H9 (cell line): ENCODE measurements around the gene SCGB3A2. TPM values are rescaled to one million over a fixed set of nuclear protein-coding genes. Genes with fewer than 3 reads are reported as not detected.

ENCODE experiments used
- DNase-seq: peaks from one replicate; pipeline ENCODE4 v3.0.0-alpha.2; 2017
- H2AFZ ChIP-seq: one replicate; pipeline ENCODE4 v1.6.1; 2013; ENCODE audit warnings: mild to moderate bottlenecking, low read length, control low read depth, moderate library complexity
- H2AK5ac ChIP-seq: 2 replicates; pipeline ENCODE4 v1.6.1; 2013; ENCODE audit warnings: low read length, control low read depth, mixed read lengths; ENCODE audit not compliant: insufficient read length
- H2BK120ac ChIP-seq: one replicate; pipeline ENCODE4 v1.6.1; 2013; ENCODE audit warnings: low read depth, mild to moderate bottlenecking, low read length, control low read depth, inconsistent platforms; ENCODE audit not compliant: poor library complexity, severe bottlenecking
- H2BK12ac ChIP-seq: 2 replicates; pipeline ENCODE4 v1.6.1; 2013; ENCODE audit warnings: low read length, control low read depth, mixed read lengths, low read depth; ENCODE audit not compliant: insufficient read length
- H2BK15ac ChIP-seq: 2 replicates; pipeline ENCODE4 v1.6.1; 2013; ENCODE audit warnings: low read depth, low read length, control low read depth
- H2BK20ac ChIP-seq: one replicate; pipeline ENCODE4 v1.6.1; 2013; ENCODE audit warnings: low read depth, mild to moderate bottlenecking, low read length, control low read depth, inconsistent platforms; ENCODE audit not compliant: poor library complexity, severe bottlenecking
- H2BK5ac ChIP-seq: 2 replicates; pipeline ENCODE4 v1.6.1; 2013; ENCODE audit warnings: low read length, control low read depth, mixed read lengths; ENCODE audit not compliant: insufficient read length
- H3K14ac ChIP-seq: 2 replicates; pipeline ENCODE4 v1.6.1; 2013; ENCODE audit warnings: low read length, control low read depth; ENCODE audit not compliant: insufficient read depth
- H3K18ac ChIP-seq: 2 replicates; pipeline ENCODE4 v1.6.1; 2013; ENCODE audit warnings: low read depth, mild to moderate bottlenecking, mixed read lengths, low read length, control low read depth; ENCODE audit not compliant: insufficient read length
- H3K23ac ChIP-seq: 2 replicates; pipeline ENCODE4 v1.6.1; 2013; ENCODE audit warnings: low read length, control low read depth, mixed read lengths, low read depth; ENCODE audit not compliant: insufficient read length
- H3K23me2 ChIP-seq: 2 replicates; pipeline ENCODE4 v1.6.1; 2013; ENCODE audit warnings: low read depth, mild to moderate bottlenecking, mixed read lengths, low read length, control low read depth; ENCODE audit not compliant: insufficient read length, poor library complexity, severe bottlenecking
- H3K27ac ChIP-seq: 2 replicates; pipeline ENCODE4 v1.5.1; 2013; ENCODE audit warnings: low read length, control low read depth, mixed read lengths, low read depth; ENCODE audit not compliant: insufficient read length
- H3K27me3 ChIP-seq: 2 replicates; pipeline ENCODE4 v1.6.1; 2013; ENCODE audit warnings: low read length, control low read depth, inconsistent platforms; ENCODE audit not compliant: insufficient read depth
- H3K4ac ChIP-seq: 2 replicates; pipeline ENCODE4 v1.6.1; 2013; ENCODE audit warnings: low read depth, mild to moderate bottlenecking, control low read depth, inconsistent platforms, low read length, moderate library complexity
- H3K4me1 ChIP-seq: 2 replicates; pipeline ENCODE4 v1.6.1; 2013; ENCODE audit warnings: low read length, control low read depth, inconsistent platforms; ENCODE audit not compliant: insufficient read depth
- H3K4me2 ChIP-seq: 2 replicates; pipeline ENCODE4 v1.6.1; 2013; ENCODE audit warnings: low read length, control low read depth, mixed read lengths; ENCODE audit not compliant: insufficient read length, insufficient read depth
- H3K56ac ChIP-seq: 2 replicates; pipeline ENCODE4 v1.6.1; 2013; ENCODE audit warnings: low read depth, mild to moderate bottlenecking, mixed read lengths, low read length, control low read depth; ENCODE audit not compliant: insufficient read length
- H3K79me1 ChIP-seq: 2 replicates; pipeline ENCODE4 v1.6.1; 2013; ENCODE audit warnings: low read depth, mild to moderate bottlenecking, moderate library complexity, low read length, control low read depth, inconsistent platforms; ENCODE audit not compliant: insufficient read depth, poor library complexity, severe bottlenecking
- H3K79me2 ChIP-seq: 2 replicates; pipeline ENCODE4 v1.6.1; 2013; ENCODE audit warnings: low read length, control low read depth, inconsistent platforms; ENCODE audit not compliant: insufficient read depth
- H3K9ac ChIP-seq: 2 replicates; pipeline ENCODE4 v1.6.1; 2013; ENCODE audit warnings: low read length, control low read depth, mixed read lengths; ENCODE audit not compliant: insufficient read length; ENCODE audit errors: extremely low read depth
- H3K9me3 ChIP-seq: one replicate; pipeline ENCODE4 v1.6.1; 2013; ENCODE audit warnings: low read depth, low read length, inconsistent platforms; ENCODE audit not compliant: control insufficient read depth
- H3T11ph ChIP-seq: one replicate; pipeline ENCODE4 v1.6.1; 2013; ENCODE audit warnings: mild to moderate bottlenecking, low read length, control low read depth, inconsistent platforms
- H4K20me1 ChIP-seq: one replicate; pipeline ENCODE4 v1.6.1; 2013; ENCODE audit not compliant: control insufficient read depth, insufficient read length, insufficient read depth
- H4K5ac ChIP-seq: 2 replicates; pipeline ENCODE4 v1.6.1; 2013; ENCODE audit warnings: low read depth, mild to moderate bottlenecking, mixed read lengths, low read length, control low read depth; ENCODE audit not compliant: insufficient read length
- H4K8ac ChIP-seq: replicated peaks from 2 replicates; pipeline ENCODE4 v1.6.1; 2013; ENCODE audit warnings: low read length, control low read depth, mixed read lengths, low read depth; ENCODE audit not compliant: insufficient read length
- H4K91ac ChIP-seq: 2 replicates; pipeline ENCODE4 v1.6.1; 2013; ENCODE audit warnings: low read depth, mild to moderate bottlenecking, moderate library complexity, mixed read lengths, low read length, control low read depth; ENCODE audit not compliant: insufficient read length
- H3K27ac Mint-ChIP-seq, 3 experiments: 2 replicates in 2 of 3; 3 replicates in 1 of 3; pipeline ENCODE4 v1.8.0; 2020 to 2021; ENCODE audit warnings: mixed read lengths in 3 of 3, mild to moderate bottlenecking in 1 of 3, moderate library complexity in 1 of 3
- H3K27me3 Mint-ChIP-seq: 2 replicates; pipeline ENCODE4 v1.8.0; 2021; ENCODE audit warnings: low read depth, mild to moderate bottlenecking, moderate library complexity, mixed read lengths
- H3K36me3 Mint-ChIP-seq, 3 experiments: 2 replicates in 2 of 3; 3 replicates in 1 of 3; pipeline ENCODE4 v1.8.0; 2020 to 2021; ENCODE audit warnings: low read depth in 3 of 3, mixed read lengths in 3 of 3; ENCODE audit not compliant: insufficient read depth in 1 of 3
- H3K4me1 Mint-ChIP-seq, 2 experiments: 2 replicates each; pipeline ENCODE4 v1.8.0; 2020; ENCODE audit warnings: mixed read lengths in 2 of 2
- H3K4me3 Mint-ChIP-seq, 2 experiments: 2 replicates in 1 of 2; 3 replicates in 1 of 2; pipeline ENCODE4 v1.8.0; 2020 to 2021; ENCODE audit warnings: mild to moderate bottlenecking in 2 of 2, mixed read lengths in 2 of 2, moderate library complexity in 1 of 2
- H3K9me3 Mint-ChIP-seq, 2 experiments: 2 replicates in 1 of 2; 3 replicates in 1 of 2; pipeline ENCODE4 v1.8.0; 2020; ENCODE audit warnings: mild to moderate bottlenecking in 2 of 2, mixed read lengths in 2 of 2, moderate library complexity in 1 of 2
- CTCF ChIP-seq: fragments of 200-600 bp; sonication (generic); conservative IDR thresholded peaks from 3 replicates; pipeline ENCODE4 v1.8.0; 2021; ENCODE audit warnings: antibody characterized with exemption, mild to moderate bottlenecking
- WGBS: extraction: QIAGEN DNeasy Blood & Tissue Kit; methylation state at CpG from one replicate; pipeline ENCODE4 v1.1.7; 2013; ENCODE audit warnings: missing lambda C conversion rate, low lambda C conversion rate, mixed read lengths; ENCODE audit not compliant: insufficient read length; ENCODE audit errors: extremely low coverage; 5-methylcytosine and 5-hydroxymethylcytosine counted together
- total RNA-seq: library from RNA; stranded (reverse); gene quantifications from 2 replicates; pipeline ENCODE4 v1.2.1, GENCODE V29; 2021

The SCGB3A2 gene
- total RNA-seq, 1 experiment from 2014 or later: 66.0 TPM

GRCh38 chr5:147913786-147914185 is 35.3 kb downstream of the SCGB3A2 start:
- Histone ChIP-seq H2BK12ac (no peak overlapping the region), H3K18ac (no peak overlapping the region), H4K20me1 (no peaks in the 10 kb centered on the region), H2BK120ac (no peak overlapping the region), H2AK5ac (no peak overlapping the region), H3K27me3 (no peaks in the 10 kb centered on the region), H3K79me1 (no peaks in the 10 kb centered on the region), H3T11ph (no peak overlapping the region), H3K56ac (no peak overlapping the region), H3K23me2 (no peaks in the 10 kb centered on the region), H3K4ac (no peak overlapping the region), H3K4me2 (no peak overlapping the region), H2BK15ac (no peak overlapping the region), H3K4me1 (no peaks in the 10 kb centered on the region), H4K5ac (no peak overlapping the region), H3K27ac (no peak overlapping the region), H4K8ac (no peak overlapping the region), H2BK5ac (no peak overlapping the region), H3K23ac (no peak overlapping the region), H3K9me3 (no peaks in the 10 kb centered on the region), H4K91ac (no peak overlapping the region), H3K9ac (no peak overlapping the region), H2BK20ac (no peak overlapping the region), H3K79me2 (no peaks in the 10 kb centered on the region), H2AFZ (no peak overlapping the region), H3K14ac (no peak overlapping the region)
- no peaks in the 10 kb centered on the region for H3K4me1 Mint-ChIP-seq
- H3K27me3 Mint-ChIP-seq: no peaks in the 10 kb centered on the region
- 100% methylated on average over 1 of the region's 3 CpGs for WGBS
- H3K36me3 Mint-ChIP-seq: no peaks in the 10 kb centered on the region
- no peak overlapping the region for H3K4me3 Mint-ChIP-seq
- no peak for TF ChIP-seq CTCF
- no peaks in the 10 kb centered on the region for H3K9me3 Mint-ChIP-seq
- no peak overlapping the region for H3K27ac Mint-ChIP-seq
- no peak for DNase-seq
